ENCODE measurements around the gene LANCL2.
"Not testable (repeated sequence)": the region's sequence is repeated elsewhere in the genome, so short reads cannot be mapped to it uniquely, and the experiment has no call there.

The LANCL2 gene

DNA sequence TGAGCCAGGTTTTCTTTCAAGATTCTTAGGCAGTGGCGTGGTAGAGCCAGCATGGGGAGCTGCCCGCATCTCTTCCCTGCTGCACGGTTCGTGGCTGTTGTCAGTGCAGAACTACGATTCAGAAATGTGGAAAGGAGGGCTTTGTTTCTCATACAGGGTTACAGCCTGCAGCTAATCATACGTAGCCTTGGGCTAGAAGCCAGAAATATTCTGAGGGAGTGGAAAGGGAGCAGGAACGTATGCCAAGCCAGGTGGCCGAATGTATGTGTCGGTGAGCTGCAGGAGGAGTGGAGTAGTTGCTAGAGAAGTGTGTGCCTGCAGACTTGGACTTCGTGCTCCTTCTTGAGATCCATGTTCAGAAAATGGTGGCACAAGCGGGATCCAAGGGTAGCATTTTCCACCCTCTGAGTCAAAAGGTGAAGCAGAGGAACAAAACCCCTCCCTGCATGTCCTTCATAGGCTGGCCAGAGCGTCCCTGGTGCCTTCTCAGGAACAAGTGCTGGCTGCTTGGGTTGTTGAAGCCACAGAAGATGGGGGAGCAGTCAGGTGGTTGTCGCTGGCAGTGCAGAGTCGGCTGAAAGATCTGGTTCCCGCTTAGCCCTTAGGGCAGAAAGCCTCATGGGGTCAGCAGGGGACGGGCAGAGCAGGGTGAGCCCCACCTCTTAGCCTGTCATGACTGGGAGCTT is 40.9 kb downstream of the LANCL2 start:
- no peak for DNase-seq (ENCODE audit: low spot score)

DNA sequence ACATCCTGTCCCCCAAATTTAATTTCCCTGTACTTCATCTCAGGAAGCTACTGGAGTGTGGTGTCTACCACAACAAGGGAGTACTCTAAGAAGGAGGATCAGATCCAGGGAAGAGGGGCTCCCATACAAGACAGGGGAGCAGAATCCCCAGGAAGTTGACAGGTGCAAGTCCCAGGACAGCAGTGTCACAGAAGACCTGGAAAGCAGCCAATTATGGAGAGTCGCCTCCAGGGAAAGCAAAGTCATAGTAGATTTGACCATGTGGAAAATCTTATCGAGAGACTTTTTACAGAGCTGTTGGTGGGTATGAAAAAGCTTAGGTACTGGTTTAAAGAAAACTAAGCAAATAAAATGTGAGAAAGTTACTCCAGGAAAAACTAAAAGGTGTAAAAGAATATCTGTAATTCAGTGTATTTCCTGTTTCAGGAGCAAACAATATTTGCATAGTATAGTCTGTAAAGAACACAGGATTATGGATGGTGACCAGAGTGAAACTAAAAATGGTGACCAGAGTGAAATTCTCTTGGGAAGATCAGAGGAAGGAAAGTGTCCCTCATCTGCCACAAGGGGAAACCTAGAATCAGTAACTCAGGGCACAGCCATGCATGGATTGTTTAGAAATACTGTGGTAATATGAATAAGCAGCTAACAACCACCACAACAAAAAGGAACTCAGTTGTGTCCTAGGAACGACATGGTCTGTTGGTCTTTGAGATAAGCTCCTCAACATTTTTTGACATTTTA is 44.5 kb downstream of the LANCL2 start:
- DNase-seq (ENCODE audit: low spot score), result peak; percentile 66

DNA sequence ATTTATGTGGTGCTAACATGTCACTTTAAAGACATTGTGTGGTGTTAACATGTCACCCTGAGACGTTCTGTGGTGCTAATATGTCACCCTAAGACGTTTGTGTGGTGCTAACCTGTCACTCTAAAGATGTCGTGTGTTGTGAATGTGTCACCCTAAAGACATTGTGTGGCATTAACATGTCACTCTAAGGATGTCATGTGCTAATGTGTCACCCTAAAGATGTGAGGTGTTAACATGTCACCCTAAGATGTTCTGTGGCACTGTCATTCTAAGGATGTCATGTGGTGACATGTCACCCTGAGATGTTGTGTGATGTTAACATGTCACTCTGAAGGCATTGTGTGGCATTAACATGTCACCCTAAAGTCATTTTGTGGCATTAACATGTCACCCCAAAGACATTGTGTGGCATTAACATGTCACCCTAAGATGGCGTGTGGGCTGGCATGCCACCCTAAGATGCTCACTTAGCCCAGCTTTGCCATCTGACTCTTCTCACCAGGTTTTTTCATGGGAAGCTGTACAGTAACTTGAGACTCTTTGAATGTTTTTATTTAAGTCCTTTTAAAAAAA is 45.6 kb downstream of the LANCL2 start:
- DNase-seq (ENCODE audit: low spot score), result no peak

DNA sequence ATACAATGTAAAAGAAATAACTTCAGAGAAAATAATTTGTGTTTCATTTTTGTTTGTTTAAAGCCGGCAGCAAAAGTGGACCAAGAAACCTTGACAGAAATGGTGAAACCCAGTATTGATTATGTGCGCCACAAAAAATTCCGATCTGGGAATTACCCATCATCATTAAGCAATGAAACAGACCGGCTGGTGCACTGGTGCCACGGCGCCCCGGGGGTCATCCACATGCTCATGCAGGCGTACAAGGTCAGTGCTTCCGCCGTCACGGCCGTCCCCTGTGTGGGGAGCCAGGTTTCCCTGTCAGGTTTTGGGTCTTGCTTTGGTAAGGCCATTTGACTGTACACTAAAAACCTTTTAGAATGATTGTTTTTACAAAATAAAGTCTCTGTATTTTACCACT is 46.7 kb downstream of the LANCL2 start:
- DNase-seq (ENCODE audit: low spot score), result no peak

DNA sequence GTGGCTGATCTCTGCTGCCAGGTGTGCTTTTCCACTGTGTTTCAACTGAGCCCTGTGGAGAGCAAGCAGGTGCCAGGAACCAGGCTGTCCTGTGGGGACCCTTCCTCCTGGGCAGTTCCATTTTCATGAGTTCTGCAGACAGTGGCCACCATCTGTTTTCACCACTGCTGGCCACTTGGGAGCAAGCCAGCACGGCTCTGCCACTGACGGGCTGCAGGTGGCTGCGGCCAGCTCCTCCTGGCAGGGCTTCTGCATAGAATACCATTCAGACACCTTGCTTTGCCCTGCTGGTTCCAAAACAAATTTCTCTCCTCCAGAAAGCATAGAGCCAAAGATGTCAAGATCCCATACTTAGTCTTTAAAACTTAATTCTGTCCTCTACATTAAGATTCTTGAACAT is 48.3 kb downstream of the LANCL2 start:
- DNase-seq (ENCODE audit: low spot score), result no peak

DNA sequence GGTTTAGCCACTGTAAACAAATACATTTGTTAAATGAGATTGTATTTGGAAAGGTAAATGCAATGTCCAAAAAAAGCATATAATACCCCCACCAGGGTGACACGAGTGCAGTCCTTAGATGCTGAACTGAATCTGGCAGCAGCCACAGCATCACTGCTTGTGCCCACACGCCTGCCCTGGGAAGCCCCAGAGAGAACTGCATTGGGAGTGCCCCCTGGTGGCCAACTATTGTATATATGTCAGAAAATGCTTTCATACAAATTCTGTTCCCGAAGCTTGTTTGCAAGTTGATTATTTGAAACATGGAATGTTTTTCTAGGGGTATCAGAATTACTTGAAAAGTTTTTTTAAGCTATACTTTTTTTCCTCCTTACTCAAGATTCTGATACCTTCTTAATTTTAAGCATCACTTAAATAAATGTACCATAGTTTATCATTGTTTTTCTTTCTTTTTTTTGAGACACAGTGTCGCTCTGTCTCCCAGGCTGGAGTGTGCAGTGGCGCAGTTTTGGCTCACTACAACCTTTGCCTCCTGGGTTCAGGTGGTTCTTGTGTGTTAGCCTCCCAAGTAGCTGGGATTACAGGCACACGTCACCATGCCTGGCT is 50.1 kb downstream of the LANCL2 start:
- DNase-seq (ENCODE audit: low spot score), result peak; percentile 84

DNA sequence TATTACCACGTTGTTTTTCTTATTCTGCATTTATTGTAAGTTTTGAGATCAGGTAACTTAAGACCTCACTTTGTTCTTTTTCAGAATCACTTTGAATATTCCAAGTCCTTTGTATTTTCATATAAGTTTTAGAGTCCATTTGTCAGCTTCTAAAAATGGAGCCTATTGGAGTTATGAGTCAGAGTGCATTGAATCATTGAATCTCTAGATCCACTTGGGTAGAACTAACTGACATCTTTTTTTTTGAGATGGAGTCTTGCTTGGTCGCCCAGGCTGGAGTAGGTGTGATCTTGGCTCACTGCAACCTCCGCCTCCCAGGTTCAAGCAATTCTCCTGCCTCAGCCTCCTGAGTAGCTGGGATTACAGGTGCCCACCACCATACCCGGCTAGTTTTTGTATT is 52.3 kb downstream of the LANCL2 start:
- DNase-seq (ENCODE audit: low spot score), result not testable (repeated sequence)

DNA sequence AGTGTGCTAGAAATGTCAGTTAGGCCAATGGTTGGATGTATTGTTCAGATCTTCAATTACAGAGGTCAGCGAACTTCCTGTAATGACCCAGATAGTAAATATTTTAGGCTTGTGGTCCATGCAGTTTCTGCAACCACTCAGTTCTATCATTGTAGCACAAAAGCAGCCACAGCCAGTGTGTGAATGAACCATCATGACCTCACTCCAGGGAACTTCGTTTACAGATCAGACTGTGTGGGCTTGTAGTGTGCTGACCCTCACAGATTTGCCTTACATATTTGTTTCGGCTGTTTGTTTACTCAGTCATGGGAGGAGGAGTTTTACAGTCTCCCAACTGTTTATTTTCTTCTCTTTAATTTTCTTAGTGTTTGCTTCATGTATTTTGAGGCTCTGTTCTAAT is 55.4 kb downstream of the LANCL2 start:
- DNase-seq (ENCODE audit: low spot score), result no peak

DNA sequence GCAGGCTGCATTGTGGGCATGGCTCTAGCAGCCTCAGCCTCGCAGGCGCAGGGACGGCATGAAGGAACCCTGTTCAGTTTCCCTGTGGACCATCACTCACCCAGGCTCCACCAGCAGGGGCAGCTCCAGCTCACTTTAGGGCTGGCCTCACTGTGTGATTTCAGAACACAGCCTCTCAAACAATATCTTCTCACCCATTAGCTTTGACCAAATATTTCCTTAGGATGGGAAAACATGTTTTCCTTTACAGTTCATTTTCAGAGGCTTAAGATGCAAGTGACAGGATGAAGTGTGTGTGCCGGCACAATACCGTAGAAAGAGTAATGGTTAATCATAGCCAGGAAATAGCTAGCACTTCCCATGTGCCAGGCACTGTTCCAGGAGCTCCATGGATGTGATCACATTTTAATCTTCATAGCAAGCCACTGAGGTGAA is 58.2 kb downstream of the LANCL2 start:
- DNase-seq (ENCODE audit: low spot score), result no peak

DNA sequence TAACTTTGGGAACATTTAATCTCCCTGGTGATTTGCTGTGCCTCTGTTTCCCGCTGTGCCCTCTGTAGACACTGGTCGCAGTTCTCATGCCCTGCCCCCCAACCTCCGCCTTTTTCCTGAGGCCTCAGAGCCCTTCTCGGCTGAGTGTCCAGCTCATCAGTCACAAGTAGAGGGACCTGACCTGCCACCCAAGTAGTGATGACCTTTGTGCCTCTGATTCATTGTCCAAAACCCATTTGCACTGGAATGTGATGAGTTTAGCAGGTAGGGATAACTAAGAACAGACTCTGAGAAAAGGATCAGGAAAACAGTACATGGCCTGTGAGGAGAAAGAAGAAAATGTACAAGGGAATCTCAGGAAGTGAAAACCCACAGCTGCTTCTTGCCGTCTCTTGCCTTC is 58.8 kb downstream of the LANCL2 start:
- no peak for DNase-seq (ENCODE audit: low spot score)

DNA sequence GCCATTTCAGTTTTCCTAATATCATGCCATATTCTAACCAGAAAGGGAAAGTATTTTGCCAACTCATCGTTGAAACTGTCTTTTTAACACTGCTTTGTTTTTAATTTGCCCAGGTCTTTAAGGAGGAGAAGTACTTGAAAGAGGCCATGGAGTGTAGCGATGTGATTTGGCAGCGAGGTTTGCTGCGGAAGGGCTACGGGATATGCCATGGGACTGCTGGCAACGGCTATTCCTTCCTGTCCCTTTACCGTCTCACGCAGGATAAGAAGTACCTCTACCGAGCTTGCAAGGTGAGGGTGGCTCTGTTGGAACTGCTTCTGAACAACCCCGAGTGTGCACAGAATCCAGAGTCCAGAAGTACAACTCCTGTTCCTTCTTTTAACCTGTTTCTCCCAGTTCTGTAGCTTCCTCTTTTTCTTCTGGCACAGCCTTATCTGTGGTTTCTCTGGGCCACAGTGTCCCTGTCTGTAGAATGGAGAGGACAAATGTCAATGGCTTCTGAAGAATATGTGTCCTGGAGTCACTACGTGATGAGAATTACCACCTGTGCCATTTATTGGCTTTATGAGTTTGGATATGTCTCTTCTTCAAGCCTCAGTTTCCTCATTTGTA is 60.1 kb downstream of the LANCL2 start:
- DNase-seq (ENCODE audit: low spot score), result no peak

DNA sequence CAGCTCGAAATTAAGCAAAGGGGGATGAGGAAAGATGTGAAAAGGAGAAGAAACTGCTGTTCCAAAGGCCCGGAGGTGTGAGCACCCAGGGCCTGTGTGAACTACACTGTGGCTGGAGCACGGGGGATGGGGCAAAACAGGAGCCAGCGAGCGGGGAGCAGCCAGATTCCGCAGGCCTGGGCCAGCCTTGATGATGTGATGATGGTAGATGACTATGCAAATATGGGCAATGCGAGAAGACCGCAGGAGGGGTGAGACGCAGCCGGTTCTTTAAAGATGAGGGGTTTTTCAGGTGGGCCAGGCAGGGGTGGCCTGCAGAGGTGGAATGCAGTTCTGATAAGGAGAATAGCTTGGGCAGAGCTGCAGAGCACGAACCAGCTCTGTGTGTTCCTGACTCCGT is 61.5 kb downstream of the LANCL2 start:
- DNase-seq (ENCODE audit: low spot score), result no peak

DNA sequence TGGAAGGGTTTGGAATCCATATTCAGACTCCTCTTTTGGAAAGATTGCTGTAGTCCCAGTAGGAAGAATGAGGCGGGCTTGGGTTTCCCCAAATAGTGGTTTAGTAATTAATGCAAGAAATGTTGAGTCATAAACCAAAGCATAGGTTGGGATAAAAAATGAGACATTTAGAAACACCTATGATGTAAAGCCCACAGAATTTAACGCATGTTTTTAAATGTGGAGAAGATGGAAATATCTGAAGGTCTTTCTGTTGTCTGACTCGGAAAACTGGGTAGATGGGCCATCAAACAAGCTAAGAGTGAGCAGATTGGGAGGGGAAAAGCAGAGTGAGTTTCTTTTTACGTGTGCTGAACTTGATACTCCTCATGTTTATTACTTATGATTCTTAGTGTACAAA is 62.2 kb downstream of the LANCL2 start:
- DNase-seq (ENCODE audit: low spot score), result no peak

DNA sequence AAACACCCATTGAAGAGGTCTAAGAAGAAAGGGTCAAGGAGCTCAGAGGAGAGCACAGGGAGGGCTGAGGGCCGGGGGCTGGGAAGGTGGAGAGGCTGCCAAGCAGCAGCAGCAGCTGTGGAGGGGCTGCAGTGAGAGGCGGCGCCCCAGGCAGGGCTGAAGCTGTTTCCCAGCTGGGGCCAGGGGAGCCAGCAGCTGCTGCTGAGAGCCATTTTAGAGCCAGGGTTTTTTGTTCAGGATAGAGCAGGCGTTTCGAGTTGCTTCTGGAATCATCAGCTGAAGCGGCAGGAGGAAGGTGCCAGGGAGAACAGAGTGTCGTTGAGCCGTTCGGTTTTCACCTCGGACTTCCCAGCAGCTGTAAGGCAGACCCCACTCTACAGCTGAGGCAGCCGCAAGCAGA is 62.7 kb downstream of the LANCL2 start:
- DNase-seq (ENCODE audit: low spot score), result no peak

DNA sequence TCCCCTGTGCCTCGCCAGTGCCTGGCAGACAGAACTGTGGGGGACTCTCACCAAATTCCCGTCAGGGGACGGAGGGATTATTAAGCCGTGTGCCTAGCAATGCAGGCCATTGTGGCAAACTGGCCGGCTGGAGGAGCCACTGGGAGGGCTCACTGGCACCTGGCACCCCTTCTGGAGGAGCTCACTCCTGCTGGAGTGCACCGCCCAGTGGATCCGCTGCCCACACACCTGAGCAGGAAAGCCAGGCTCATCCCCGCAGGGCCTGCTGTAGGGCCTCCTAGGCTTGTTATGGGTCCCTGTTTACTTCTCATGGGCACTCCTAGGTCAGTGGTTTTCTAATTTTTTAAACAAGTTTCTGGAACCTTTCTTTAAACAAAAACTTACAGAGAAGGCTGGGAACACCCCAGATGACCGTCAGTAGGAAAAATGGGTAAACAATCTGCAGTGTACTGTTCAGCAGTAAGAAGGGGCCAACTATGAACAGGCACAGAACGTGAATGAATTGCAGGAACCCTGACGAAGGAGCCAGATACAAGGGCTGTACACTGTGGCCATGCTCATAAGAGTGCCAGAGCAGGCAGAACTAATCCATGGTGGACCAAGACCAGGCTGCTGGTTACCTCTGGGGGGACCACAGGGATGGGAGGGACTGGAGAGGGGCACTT is 64.8 kb downstream of the LANCL2 start:
- no peak for DNase-seq (ENCODE audit: low spot score)

DNA sequence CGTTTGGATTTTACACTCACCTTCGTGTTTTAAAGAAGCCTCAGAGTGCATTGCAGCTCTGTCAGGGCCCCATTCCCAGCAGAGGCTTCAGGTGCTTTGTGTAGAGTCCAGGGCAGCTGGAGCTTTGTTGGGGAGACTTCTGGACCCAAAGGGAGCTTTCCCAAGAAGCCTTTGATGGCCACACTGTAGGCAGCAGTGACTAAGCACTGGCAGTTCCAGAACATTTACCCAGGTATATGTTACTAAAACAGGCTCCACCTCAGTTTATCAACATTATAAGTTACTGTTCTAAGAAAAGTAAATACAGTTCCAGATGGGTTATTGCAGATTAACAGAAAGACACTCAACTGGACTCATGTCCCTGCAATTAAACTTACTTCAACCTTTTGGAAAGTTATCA is 66.8 kb downstream of the LANCL2 start:
- DNase-seq (ENCODE audit: low spot score), result no peak

DNA sequence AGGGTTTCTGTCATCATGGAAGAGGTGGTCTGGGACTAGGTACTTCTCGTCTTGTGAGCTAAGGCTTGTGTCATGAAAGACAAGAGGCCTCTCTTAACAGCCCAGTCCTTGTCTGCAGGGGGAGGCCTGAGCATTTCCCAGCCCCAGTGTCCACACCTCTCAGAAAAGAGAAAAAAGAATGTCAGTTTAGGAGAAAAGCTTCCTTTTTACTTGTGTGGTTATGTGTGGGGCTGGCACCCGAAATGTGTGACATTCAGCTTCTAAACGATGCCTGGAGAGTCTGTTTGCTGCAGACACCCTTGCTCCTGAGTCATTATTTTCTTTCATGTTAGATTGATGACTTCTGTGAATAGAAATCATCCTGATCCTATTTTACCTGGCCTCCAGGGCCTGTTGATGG is 67.4 kb downstream of the LANCL2 start:
- DNase-seq (ENCODE audit: low spot score), result no peak

DNA sequence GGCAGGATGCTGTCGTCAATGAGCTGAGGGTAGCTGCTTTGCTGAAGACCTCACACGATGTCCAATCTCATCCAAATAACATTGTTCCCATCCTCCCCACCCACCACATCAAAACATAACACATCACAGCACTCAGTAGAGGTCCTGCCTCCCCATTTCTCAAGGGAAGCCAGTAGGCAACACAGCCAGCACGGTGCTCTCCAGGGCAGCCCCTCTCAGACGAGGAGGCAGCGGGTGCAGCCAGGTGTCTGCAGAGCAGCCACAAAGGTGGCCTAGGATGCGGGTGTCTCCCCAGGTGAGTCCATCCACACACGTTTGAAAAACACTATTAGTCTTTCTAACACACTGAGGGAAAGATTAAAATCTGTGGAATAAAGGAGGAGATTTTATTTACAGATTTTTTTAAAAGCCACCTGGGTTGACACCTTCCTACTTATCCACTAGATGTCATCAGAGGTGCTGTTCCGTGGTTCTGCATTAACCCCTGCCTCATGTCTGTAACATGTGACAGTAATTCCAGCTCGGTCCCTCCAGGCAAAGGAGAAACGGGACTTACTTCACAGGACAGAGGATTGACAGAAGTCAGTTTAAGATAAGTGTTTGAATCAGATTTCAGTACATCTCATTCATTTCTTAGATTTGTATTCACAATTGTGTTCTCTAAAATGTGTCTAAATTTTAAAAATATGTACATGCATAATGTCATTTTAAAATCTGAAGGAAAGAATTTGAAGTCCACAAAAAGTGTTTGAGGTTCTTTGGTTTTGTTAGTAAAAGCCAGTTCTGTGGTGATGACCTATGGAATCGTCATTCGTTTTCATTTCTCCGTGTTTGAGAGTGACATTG is 68.0 kb downstream of the LANCL2 start:
- DNase-seq (ENCODE audit: low spot score), result peak; percentile 69

DNA sequence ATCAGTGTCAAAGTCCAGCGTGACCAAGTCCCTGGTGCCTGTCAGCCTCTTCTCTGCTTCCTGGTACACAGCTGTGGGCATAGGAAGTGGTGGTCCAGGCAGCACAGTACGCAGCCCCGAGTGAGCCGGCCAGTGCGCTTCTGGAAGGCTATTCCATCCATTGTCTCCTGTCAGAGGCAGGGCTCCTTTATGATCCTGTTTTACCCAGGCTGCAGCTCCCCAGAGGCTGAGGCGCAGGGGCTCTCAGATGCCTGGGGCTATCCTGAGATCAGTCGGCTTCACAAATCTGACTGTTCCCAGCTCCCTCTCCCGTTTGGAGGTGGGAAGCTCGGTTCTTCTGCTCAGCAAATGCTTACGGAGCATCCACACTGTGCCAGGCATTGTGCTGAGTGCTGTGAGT is 70.3 kb downstream of the LANCL2 start:
- DNase-seq (ENCODE audit: low spot score), result no peak

DNA sequence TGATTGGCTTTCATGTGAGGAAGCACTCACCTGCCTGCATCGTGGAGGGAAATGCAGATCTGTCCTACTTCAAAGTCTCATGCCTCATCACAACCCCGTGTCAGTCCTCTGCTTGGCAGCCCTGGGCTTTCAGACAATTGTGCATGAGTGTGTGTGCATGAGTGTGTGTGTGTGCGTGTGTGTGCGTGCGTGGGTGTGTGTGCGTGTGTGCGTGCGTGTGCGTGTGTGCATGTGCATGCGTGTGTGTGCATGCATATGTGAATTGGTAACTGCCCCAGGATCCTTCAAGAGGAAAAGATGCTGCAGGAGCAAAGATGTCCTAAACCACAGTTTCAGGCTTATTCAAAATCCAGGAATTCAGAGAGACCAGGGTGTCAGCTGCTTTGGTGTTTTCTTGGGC is 71.3 kb downstream of the LANCL2 start:
- no peak for DNase-seq (ENCODE audit: low spot score)

DNA sequence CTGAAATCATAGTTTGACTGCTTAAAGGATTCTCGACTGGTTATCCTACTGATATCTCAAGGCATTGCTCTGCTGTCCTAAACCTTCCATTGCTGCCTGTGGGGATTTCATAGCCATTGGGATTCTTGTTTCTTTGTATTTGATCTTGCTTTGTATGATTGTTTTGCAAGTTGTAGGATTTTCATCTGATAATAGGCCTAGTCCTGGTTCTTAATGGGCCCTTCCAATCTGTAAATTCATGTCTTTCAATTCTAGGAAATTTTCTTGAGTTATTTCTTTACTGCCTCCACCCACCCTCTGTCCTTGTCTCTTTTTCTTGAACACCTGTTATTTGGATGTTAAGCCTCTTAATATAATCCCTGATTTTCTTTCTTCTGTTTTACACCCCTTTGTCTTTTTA is 72.2 kb downstream of the LANCL2 start:
- DNase-seq (ENCODE audit: low spot score), result no peak

Data from hepatic stellate cell (primary cell).